Stimulated activated naive CD8-positive, alpha-beta T cell treated with anti-CD3 and anti-CD28 coated beads, Interleukin-15, Interleukin-2, amounts not matched to agents 100 ng/mL and 50 ng/mL, for 24 hours (primary cell): ENCODE measurements around the gene CLIC6.

Experiments used
- H3K27ac Mint-ChIP-seq: one replicate; pipeline ENCODE4 v1.8.0; 2021; ENCODE audit warnings: mild to moderate bottlenecking, mixed read lengths
- H3K27me3 Mint-ChIP-seq: one replicate; pipeline ENCODE4 v1.8.0; 2021; ENCODE audit warnings: mixed read lengths
- H3K36me3 Mint-ChIP-seq: one replicate; pipeline ENCODE4 v1.8.0; 2021; ENCODE audit warnings: low read depth, mixed read lengths
- H3K4me1 Mint-ChIP-seq: one replicate; pipeline ENCODE4 v1.8.0; 2021; ENCODE audit warnings: low read depth, mixed read lengths
- H3K4me3 Mint-ChIP-seq: one replicate; pipeline ENCODE4 v1.8.0; 2021; ENCODE audit warnings: mild to moderate bottlenecking, mixed read lengths
- H3K9me3 Mint-ChIP-seq: one replicate; pipeline ENCODE4 v1.8.0; 2021; ENCODE audit warnings: mixed read lengths

CLIC6 gene

GRCh38 chr21:34740198-34740597, 71.4 kb downstream of the CLIC6 start:
- no peak overlapping the region for H3K27ac Mint-ChIP-seq

GRCh38 chr21:34743285-34743684, 74.5 kb downstream of the CLIC6 start:
- Mint-ChIP-seq H3K4me1 (peaks cover 6% of the 10 kb centered on the region), H3K27me3 (peaks cover 11% of the 10 kb centered on the region), H3K27ac (no peak overlapping the region), H3K36me3 (no peaks in the 10 kb centered on the region), H3K4me3 (no peak overlapping the region), H3K9me3 (no peaks in the 10 kb centered on the region)

More at GRCh38 chr21:34740198-34740597, 71.4 kb downstream of the CLIC6 start:
- Mint-ChIP-seq H3K27me3 (peaks cover 23% of the 10 kb centered on the region), H3K9me3 (no peaks in the 10 kb centered on the region), H3K4me1 (peaks cover under 1% of the 10 kb centered on the region), H3K4me3 (no peak overlapping the region), H3K36me3 (no peaks in the 10 kb centered on the region)

- Mint-ChIP-seq H3K4me1 (peaks cover 6% of the 10 kb centered on the region), H3K27ac (no peak overlapping the region), H3K36me3 (no peaks in the 10 kb centered on the region), H3K4me3 (no peak overlapping the region), H3K9me3 (no peaks in the 10 kb centered on the region), H3K27me3 (peaks cover 8% of the 10 kb centered on the region)
These were observed 75.0 kb downstream of the CLIC6 start for GRCh38 chr21:34743831-34744230.

GRCh38 chr21:34744801-34745200, 76.0 kb downstream of the CLIC6 start:
- H3K9me3 Mint-ChIP-seq = no peaks in the 10 kb centered on the region
- H3K4me3 Mint-ChIP-seq = no peak overlapping the region
- no peak overlapping the region for H3K27ac Mint-ChIP-seq
- H3K36me3 Mint-ChIP-seq = no peaks in the 10 kb centered on the region
- H3K4me1 Mint-ChIP-seq = peaks cover 6% of the 10 kb centered on the region
- peaks cover 9% of the 10 kb centered on the region for H3K27me3 Mint-ChIP-seq

- H3K4me3 Mint-ChIP-seq = peak overlapping the region; percentile 66
- H3K4me1 Mint-ChIP-seq = peaks cover 6% of the 10 kb centered on the region
- H3K36me3 Mint-ChIP-seq = no peaks in the 10 kb centered on the region
- H3K9me3 Mint-ChIP-seq = no peaks in the 10 kb centered on the region
- peak overlapping the region; percentile 50 for H3K27ac Mint-ChIP-seq
- H3K27me3 Mint-ChIP-seq = peaks cover 18% of the 10 kb centered on the region
These were observed 76.9 kb downstream of the CLIC6 start for GRCh38 chr21:34745557-34746255.

GRCh38 chr21:34748862-34749261, 80.1 kb downstream of the CLIC6 start:
- Mint-ChIP-seq H3K4me3 (no peak overlapping the region), H3K4me1 (peaks cover 6% of the 10 kb centered on the region), H3K27ac (no peak overlapping the region), H3K36me3 (no peaks in the 10 kb centered on the region), H3K27me3 (peaks cover 22% of the 10 kb centered on the region), H3K9me3 (no peaks in the 10 kb centered on the region)

GRCh38 chr21:34754690-34755647, 86.2 kb downstream of the CLIC6 start:
- no peak overlapping the region for H3K27ac Mint-ChIP-seq
- no peak overlapping the region for H3K4me3 Mint-ChIP-seq
- no peaks in the 10 kb centered on the region for H3K4me1 Mint-ChIP-seq
- H3K36me3 Mint-ChIP-seq = no peaks in the 10 kb centered on the region
- H3K9me3 Mint-ChIP-seq = no peaks in the 10 kb centered on the region
- H3K27me3 Mint-ChIP-seq = peaks cover 31% of the 10 kb centered on the region

GRCh38 chr21:34761758-34762330, 93.0 kb downstream of the CLIC6 start:
- no peaks in the 10 kb centered on the region for H3K27me3 Mint-ChIP-seq
- H3K4me1 Mint-ChIP-seq = no peaks in the 10 kb centered on the region
- H3K9me3 Mint-ChIP-seq = no peaks in the 10 kb centered on the region
- no peak overlapping the region for H3K4me3 Mint-ChIP-seq
- no peaks in the 10 kb centered on the region for H3K36me3 Mint-ChIP-seq
- no peak overlapping the region for H3K27ac Mint-ChIP-seq

- no peaks in the 10 kb centered on the region for H3K4me1 Mint-ChIP-seq
- no peak overlapping the region for H3K27ac Mint-ChIP-seq
- no peaks in the 10 kb centered on the region for H3K9me3 Mint-ChIP-seq
These were observed 94.0 kb downstream of the CLIC6 start for GRCh38 chr21:34762786-34763185.

GRCh38 chr21:34764715-34765284, 96.0 kb downstream of the CLIC6 start:
- Mint-ChIP-seq H3K36me3 (no peaks in the 10 kb centered on the region), H3K4me3 (no peak overlapping the region), H3K27ac (no peak overlapping the region), H3K4me1 (no peaks in the 10 kb centered on the region), H3K9me3 (no peaks in the 10 kb centered on the region), H3K27me3 (peaks cover 7% of the 10 kb centered on the region)

More at GRCh38 chr21:34762786-34763185, 94.0 kb downstream of the CLIC6 start:
- Mint-ChIP-seq H3K36me3 (no peaks in the 10 kb centered on the region), H3K4me3 (no peak overlapping the region), H3K27me3 (no peaks in the 10 kb centered on the region)

- Mint-ChIP-seq H3K4me3 (no peak overlapping the region), H3K27ac (peak overlapping the region; percentile 4), H3K36me3 (no peaks in the 10 kb centered on the region), H3K9me3 (no peaks in the 10 kb centered on the region), H3K27me3 (peaks cover 7% of the 10 kb centered on the region), H3K4me1 (no peaks in the 10 kb centered on the region)
These were observed 96.8 kb downstream of the CLIC6 start for GRCh38 chr21:34765619-34766018.

- no peak overlapping the region for H3K4me3 Mint-ChIP-seq
- no peaks in the 10 kb centered on the region for H3K36me3 Mint-ChIP-seq
- H3K27me3 Mint-ChIP-seq = peaks cover 7% of the 10 kb centered on the region
- H3K4me1 Mint-ChIP-seq = no peaks in the 10 kb centered on the region
- no peaks in the 10 kb centered on the region for H3K9me3 Mint-ChIP-seq
- no peak overlapping the region for H3K27ac Mint-ChIP-seq
These were observed 98.1 kb downstream of the CLIC6 start for GRCh38 chr21:34766862-34767261.
